Upper lobe of left lung (tissue), 4 donors: ENCODE data around the gene PITPNM2.
A peak's percentile ranks its signal among the peaks of the same experiment; 100 is the strongest.

Source experiments
- EP300 ChIP-seq, 4 donors: sonication (generic); formaldehyde crosslinking; IDR thresholded peaks; one replicate each; pipeline ENCODE4 v1.5.1; 2017; ENCODE audit warnings: antibody characterized with exemption in 4 of 4, control low read depth in 2 of 4
- POLR2A ChIP-seq, 4 donors: fragments of 450-650 bp; IDR thresholded peaks; one replicate each; pipeline ENCODE4 v1.5.1; 2016 to 2017; ENCODE audit warnings: antibody characterized with exemption in 4 of 4, mild to moderate bottlenecking in 2 of 4
- POLR2AphosphoS5 ChIP-seq, 2 donors: sonication (generic); formaldehyde crosslinking; IDR thresholded peaks; one replicate each; pipeline ENCODE4 v1.5.1; 2017; ENCODE audit warnings: antibody characterized with exemption in 2 of 2
- TF ChIP-seq, protein P1 (sequence below), 6 experiments: fragments of 450-650 bp in 4 of 6; fragments of 200-600 bp in 2 of 6; sonication (generic) in 2 of 6; IDR thresholded peaks; one replicate each; pipeline ENCODE4 v1.5.1; 2016 to 2019; ENCODE audit warnings: antibody characterized with exemption in 6 of 6

- peak in 2 of 4 donors; percentile 6 to 54 for TF ChIP-seq POLR2A (IDR thresholded peaks at IDR 0.05)
- TF ChIP-seq POLR2AphosphoS5 (IDR thresholded peaks at IDR 0.05), result peak; percentile 31 to 51
- TF ChIP-seq, protein P1, sequence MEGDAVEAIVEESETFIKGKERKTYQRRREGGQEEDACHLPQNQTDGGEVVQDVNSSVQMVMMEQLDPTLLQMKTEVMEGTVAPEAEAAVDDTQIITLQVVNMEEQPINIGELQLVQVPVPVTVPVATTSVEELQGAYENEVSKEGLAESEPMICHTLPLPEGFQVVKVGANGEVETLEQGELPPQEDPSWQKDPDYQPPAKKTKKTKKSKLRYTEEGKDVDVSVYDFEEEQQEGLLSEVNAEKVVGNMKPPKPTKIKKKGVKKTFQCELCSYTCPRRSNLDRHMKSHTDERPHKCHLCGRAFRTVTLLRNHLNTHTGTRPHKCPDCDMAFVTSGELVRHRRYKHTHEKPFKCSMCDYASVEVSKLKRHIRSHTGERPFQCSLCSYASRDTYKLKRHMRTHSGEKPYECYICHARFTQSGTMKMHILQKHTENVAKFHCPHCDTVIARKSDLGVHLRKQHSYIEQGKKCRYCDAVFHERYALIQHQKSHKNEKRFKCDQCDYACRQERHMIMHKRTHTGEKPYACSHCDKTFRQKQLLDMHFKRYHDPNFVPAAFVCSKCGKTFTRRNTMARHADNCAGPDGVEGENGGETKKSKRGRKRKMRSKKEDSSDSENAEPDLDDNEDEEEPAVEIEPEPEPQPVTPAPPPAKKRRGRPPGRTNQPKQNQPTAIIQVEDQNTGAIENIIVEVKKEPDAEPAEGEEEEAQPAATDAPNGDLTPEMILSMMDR (IDR thresholded peaks at IDR 0.05), result no peak
- TF ChIP-seq EP300 (IDR thresholded peaks at IDR 0.05), result peak in 2 of 4 donors; percentile 32 to 78
Measured at GRCh38 chr12:123141615-123142517, 9.0 kb downstream of the PITPNM2 start.
